Muscle of leg (tissue), 11 donors: ENCODE results near the gene MAPK12. TPM values are rescaled to one million over a fixed set of nuclear protein-coding genes. Genes with fewer than 3 reads are reported as not detected.

ENCODE experiments used
- DNase-seq: peaks from one replicate; pipeline ENCODE4 v3.0.0; 2013
- H3K27ac ChIP-seq: one replicate; pipeline ENCODE4 v1.5.1; 2013; ENCODE audit warnings: mild to moderate bottlenecking, low read length, control low read depth
- H3K27me3 ChIP-seq: one replicate; pipeline ENCODE4 v1.6.1; 2013; ENCODE audit warnings: low read length; ENCODE audit not compliant: control insufficient read depth, insufficient read depth
- H3K36me3 ChIP-seq: one replicate; pipeline ENCODE4 v1.6.1; 2013; ENCODE audit warnings: low read length; ENCODE audit not compliant: control insufficient read depth, insufficient read depth
- H3K4me1 ChIP-seq: one replicate; pipeline ENCODE4 v1.6.1; 2013; ENCODE audit warnings: low read length; ENCODE audit not compliant: control insufficient read depth, insufficient read depth
- H3K4me3 ChIP-seq: one replicate; pipeline ENCODE4 v1.5.1; 2013; ENCODE audit warnings: low read length, control low read depth
- H3K9me3 ChIP-seq: replicated peaks from 2 replicates; pipeline ENCODE4 v1.6.1; 2013; ENCODE audit warnings: low read depth, low read length; ENCODE audit not compliant: control insufficient read depth
- WGBS: methylation state at CpG from one replicate; pipeline ENCODE4 v1.1.5; 2013; ENCODE audit warnings: missing lambda C conversion rate; ENCODE audit not compliant: insufficient coverage; 5-methylcytosine and 5-hydroxymethylcytosine counted together
- polyA plus RNA-seq, 8 donors: library from polyadenylated mRNA; unstranded; fragments of 120-200 nt; gene quantifications; one replicate each; pipeline versions ENCODE4 v1.2.1 to v1.2.3, GENCODE V29; 2013; ENCODE audit warnings: inconsistent platforms in 1 of 8, low replicate concordance in 1 of 8; ENCODE audit not compliant: insufficient read length in 8 of 8, insufficient read depth in 1 of 8
- total RNA-seq: library from RNA; stranded (reverse); fragments of 120-200 nt; gene quantifications from one replicate; pipeline ENCODE4 v1.2.4, GENCODE V29; 2013

Gene MAPK12
- total and polyA plus RNA-seq, 9 donors, result 9.4 to 37.8 (median 20.3) TPM

DNA sequence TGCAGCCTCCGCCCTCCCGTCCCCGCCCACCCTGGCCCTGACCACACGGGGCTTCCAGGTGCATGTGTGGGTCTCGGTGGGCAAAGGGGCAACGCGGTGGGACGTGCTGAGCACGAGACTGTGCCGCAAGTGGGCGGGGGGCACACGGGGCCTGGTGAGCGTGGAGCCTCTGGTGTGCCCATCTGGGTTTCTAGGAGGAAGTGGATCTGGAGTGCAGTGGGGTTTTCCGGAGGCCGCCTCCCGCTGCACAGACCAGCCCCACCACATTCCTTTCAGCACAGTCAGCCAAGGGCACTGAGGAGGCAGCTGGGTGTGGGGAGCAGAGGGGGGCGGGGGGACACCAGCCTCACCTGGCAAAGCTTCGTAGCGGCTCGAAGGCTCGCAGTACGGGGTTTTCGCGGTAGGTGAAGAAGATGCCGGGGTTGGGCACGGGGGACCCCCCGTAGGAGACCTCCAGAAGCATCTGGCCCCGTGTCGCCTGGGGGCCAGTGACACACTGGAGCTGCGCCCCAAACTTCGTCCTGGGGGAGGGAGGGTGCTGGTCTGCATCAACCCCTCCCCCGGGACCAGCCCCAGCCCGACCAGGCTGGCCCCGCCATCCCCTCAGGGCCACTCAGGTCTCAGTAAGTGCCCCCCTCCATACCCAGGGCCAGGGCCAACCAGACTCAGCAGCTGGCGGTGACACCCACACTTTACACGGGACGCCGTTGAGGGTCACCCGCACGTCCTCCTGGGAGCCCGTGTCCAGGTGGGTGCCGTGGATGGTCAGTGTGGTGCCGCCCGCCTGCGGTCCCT is 21.1 kb upstream of the MAPK12 start:
- no peak for DNase-seq
- H3K27ac ChIP-seq, result peak overlapping the region; percentile 3
- WGBS, result 88% methylated on average over 22 of the region's 45 CpGs
- peaks cover 89% of the 10 kb centered on the region for H3K36me3 ChIP-seq
- H3K9me3 ChIP-seq, result no peaks in the 10 kb centered on the region
- H3K4me1 ChIP-seq, result peaks cover 12% of the 10 kb centered on the region
- H3K27me3 ChIP-seq, result no peaks in the 10 kb centered on the region
- H3K4me3 ChIP-seq, result no peak overlapping the region

DNA sequence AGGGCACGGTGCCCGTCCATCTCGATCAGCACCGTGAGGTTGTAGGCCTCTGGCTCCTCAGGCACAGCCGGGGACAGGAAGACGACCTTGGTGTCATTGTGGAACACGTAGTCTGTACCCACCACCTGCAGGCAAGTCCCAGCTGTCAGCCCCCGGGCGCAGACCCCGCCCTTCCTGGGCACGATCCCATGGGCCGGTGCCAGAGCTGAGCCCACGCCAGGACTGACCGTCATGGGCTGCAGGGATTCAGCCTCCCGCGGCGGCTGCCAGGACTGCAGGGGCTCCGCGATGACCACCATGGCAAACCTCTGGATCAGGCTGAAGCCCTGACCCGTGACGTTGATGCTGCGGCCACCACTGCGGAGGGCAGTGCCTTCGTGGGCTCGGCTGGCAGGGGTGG is 20.5 kb upstream of the MAPK12 start:
- DNase-seq, result no peak
- 79% methylated on average over 23 of the region's 25 CpGs for WGBS
- peaks cover 84% of the 10 kb centered on the region for H3K36me3 ChIP-seq
- H3K27me3 ChIP-seq, result no peaks in the 10 kb centered on the region
- H3K4me1 ChIP-seq, result peaks cover 12% of the 10 kb centered on the region
- H3K4me3 ChIP-seq, result no peak overlapping the region
- H3K9me3 ChIP-seq, result no peaks in the 10 kb centered on the region
- H3K27ac ChIP-seq, result peak overlapping the region; percentile 3

DNA sequence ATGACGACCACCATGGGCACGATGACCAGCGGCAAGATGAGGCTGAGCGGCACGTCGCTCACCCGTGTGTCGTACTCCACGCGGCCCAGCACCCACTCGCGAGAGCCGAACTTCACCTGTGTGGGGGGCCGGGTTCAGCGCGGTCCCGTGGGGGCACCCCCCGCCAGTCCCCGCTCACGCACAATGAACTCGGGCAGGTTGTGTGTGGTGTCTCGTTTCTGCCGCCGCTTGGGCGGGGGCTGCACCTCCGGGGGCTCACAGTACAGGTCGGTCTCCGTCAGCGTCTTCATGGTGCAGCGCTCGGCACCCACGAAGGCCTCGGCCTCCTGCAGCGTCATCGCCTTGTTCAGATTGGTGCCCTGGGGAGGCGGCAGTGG is 19.9 kb upstream of the MAPK12 start:
- Histone ChIP-seq H3K36me3 (peaks cover 84% of the 10 kb centered on the region), H3K9me3 (no peaks in the 10 kb centered on the region), H3K4me3 (no peak overlapping the region), H3K27ac (no peak overlapping the region), H3K4me1 (peaks cover 12% of the 10 kb centered on the region), H3K27me3 (no peaks in the 10 kb centered on the region)
- WGBS, result 93% methylated on average over 36 of the region's 36 CpGs
- no peak for DNase-seq

DNA sequence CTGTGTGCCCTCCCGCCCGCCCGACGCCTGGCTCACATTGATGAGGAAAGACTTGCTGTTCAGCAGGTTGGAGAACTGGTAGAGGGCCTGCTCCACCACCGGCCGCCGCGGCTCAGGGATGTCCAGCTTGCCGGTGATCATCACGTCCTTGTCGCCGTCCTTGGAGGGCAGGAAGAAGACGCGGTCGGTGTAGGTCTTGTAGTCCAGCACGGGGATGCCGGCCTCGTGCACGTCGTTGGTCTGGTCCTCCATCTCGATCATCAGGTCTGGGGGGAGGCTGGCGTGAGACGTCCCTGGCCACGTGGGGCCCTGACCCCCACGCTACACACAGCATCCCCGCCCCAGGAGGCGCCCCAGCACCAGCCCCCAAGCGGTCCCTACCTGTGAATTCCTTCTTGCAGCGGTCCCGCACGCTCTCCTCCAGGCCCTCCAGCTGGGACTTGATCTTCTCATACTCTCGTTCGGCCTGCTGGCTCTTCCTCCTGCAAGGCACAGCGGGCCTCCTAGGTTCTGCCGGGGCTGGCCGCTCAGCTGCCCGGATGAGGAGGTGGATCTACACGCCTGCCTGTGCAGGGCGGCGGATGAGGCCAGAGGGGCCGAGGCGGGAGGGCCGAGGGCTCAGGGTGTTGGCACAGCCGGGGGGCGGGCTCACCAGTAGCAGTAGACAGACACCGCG is 19.4 kb upstream of the MAPK12 start:
- no peak for DNase-seq
- no peaks in the 10 kb centered on the region for H3K27me3 ChIP-seq
- no peaks in the 10 kb centered on the region for H3K9me3 ChIP-seq
- H3K4me1 ChIP-seq, result peaks cover 12% of the 10 kb centered on the region
- H3K4me3 ChIP-seq, result no peak overlapping the region
- H3K36me3 ChIP-seq, result peaks cover 83% of the 10 kb centered on the region
- H3K27ac ChIP-seq, result no peak overlapping the region
- 93% methylated on average over 39 of the region's 47 CpGs for WGBS

DNA sequence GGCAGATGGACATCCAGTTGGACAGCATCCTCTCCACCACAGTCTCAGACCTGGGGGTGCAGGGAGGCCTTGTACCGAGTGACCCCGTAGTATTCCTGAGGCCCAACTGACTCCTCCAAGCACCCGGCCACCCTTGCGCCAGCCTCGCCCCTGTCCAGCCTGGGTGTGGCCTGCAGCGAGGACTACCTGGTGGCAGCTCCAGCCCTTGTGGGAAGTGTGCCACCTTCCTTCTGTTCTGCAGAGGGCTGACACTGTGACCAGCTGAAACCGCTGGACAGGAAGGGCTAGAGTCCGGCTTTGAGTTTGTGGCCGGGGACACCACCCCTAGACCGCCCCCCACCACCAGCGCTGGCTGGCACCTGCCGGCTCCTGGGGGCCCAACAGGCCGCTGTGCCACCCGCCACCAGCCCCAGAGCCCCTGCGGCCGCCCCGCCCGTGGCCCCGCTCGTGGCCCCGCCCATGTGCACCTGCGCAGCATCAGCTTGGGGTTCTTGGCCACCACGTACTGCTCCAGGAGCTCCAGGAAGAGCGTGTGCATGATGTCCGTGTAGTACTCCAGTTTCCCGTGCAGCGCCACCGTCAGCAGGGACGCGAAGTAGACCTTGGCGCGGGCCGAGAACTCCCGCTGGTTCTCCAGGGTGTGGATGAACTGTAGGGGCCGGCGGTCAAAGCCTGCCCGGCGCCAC is 18.7 kb upstream of the MAPK12 start:
- peaks cover 87% of the 10 kb centered on the region for H3K36me3 ChIP-seq
- H3K9me3 ChIP-seq, result no peaks in the 10 kb centered on the region
- no peak for DNase-seq
- no peak overlapping the region for H3K4me3 ChIP-seq
- peaks cover 12% of the 10 kb centered on the region for H3K4me1 ChIP-seq
- WGBS, result 93% methylated on average over 36 of the region's 38 CpGs
- H3K27ac ChIP-seq, result no peak overlapping the region
- H3K27me3 ChIP-seq, result no peaks in the 10 kb centered on the region

DNA sequence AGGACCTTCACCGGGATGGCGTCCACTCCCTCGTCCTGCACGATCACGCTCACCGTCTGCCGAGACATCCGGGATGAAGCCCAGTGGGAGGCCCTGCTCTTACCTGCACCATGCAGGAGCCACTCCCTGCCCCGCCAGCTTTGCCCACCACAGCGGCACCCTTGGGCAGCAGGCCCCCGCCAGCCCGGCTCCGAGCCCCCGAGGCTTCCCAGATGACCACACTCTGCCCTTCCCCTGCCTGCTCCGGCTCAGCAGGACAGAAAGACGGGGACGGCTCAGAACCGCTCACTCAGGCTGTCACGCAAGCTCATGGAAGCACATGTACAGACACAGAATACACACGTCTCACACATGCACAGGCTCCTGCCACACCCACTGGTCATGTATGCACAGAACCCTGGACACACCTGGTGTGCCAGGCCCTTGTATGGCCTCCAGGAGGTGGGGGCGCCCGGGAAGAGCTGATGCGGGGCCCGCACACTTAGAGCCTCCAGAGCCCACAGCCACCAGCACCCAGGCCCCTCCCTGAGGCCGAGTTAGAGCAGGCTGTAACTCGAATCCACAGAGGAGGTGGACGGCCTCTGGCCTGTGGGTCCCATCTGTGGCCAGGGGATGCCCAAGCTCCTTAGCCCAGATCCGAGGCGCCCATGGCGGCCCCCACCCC is 17.6 kb upstream of the MAPK12 start:
- no peak overlapping the region for H3K4me3 ChIP-seq
- no peaks in the 10 kb centered on the region for H3K27me3 ChIP-seq
- DNase-seq, result no peak
- 86% methylated on average over 27 of the region's 30 CpGs for WGBS
- peaks cover 16% of the 10 kb centered on the region for H3K4me1 ChIP-seq
- H3K36me3 ChIP-seq, result peaks cover 84% of the 10 kb centered on the region
- H3K27ac ChIP-seq, result no peak overlapping the region
- H3K9me3 ChIP-seq, result no peaks in the 10 kb centered on the region

DNA sequence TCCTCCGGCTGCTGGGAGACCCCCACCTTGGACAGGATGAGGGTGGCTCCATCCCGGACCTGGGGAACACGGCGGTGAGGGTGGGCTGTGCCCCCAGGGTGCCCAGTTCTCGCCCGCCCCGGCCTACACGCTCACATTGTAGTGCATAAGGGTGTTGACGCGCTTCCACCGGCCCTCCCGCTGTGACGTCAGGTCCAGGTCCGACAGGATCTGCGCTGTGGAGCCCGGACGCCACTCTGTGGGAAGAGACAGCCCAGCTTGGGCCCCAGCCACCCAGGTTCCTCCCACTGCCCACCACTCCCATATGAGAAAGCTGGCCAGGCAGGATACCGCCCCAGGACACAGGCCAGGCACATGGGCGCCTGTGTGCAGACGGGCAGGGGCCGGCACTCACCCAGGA is 17.0 kb upstream of the MAPK12 start:
- Histone ChIP-seq H3K4me3 (no peak overlapping the region), H3K27ac (no peak overlapping the region), H3K4me1 (peaks cover 17% of the 10 kb centered on the region), H3K27me3 (no peaks in the 10 kb centered on the region), H3K9me3 (no peaks in the 10 kb centered on the region), H3K36me3 (peaks cover 81% of the 10 kb centered on the region)
- 89% methylated on average over 21 of the region's 21 CpGs for WGBS
- DNase-seq, result no peak

DNA sequence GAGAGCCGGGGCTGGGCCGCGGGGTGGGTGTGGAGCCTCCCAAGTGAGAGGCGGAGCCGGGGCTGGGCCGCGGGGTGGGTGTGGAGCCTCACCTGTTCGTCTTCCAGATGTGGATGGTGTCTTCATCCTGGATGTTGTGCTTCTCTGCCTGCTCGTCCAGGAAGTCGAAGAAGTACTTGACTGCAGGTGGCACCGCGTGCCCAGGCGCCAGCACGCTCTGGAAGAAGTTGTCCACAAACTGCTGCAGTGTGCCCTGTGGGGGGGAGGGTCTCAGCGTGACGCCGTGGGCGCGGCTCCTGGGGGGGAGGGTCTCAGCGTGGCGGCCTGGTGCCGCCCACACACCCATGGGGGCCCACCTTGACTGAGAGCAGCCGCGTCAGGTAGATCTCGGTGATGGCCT is 16.3 kb upstream of the MAPK12 start:
- H3K27ac ChIP-seq, result no peak overlapping the region
- no peak overlapping the region for H3K4me3 ChIP-seq
- no peak for DNase-seq
- H3K36me3 ChIP-seq, result peaks cover 76% of the 10 kb centered on the region
- 80% methylated on average over 18 of the region's 25 CpGs for WGBS
- no peaks in the 10 kb centered on the region for H3K9me3 ChIP-seq
- peaks cover 2% of the 10 kb centered on the region for H3K27me3 ChIP-seq
- peaks cover 17% of the 10 kb centered on the region for H3K4me1 ChIP-seq

DNA sequence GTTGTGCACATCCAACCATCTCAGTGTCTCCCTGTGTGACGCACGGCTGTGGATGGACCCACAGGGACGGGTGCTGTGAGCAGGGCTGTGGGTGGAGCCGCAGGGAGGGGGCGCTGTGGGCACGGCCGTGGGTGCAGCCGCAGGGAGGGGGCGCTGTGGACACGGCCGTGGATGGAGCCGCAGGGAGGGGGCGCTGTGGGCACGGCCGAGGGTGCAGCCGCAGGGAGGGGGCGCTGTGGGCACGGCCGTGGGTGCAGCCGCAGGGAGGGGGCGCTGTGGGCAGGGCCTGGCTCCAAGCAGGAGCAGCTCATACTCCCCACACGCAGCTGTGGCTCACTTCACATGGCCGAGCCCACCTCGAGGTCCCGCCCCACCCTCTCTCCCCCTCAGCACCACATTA is 14.7 kb upstream of the MAPK12 start:
- DNase-seq, result no peak
- Histone ChIP-seq H3K36me3 (peaks cover 60% of the 10 kb centered on the region), H3K27ac (no peak overlapping the region)

More for the DNA sequence above, 14.7 kb upstream of the MAPK12 start:
- Histone ChIP-seq H3K4me3 (no peak overlapping the region), H3K9me3 (no peaks in the 10 kb centered on the region), H3K27me3 (peaks cover 18% of the 10 kb centered on the region), H3K4me1 (peaks cover 13% of the 10 kb centered on the region)
- 74% methylated on average over 16 of the region's 25 CpGs for whole genome bisulfite sequencing
